ENCODE results near the gene ASPHD2.

The ASPHD2 gene

DNA sequence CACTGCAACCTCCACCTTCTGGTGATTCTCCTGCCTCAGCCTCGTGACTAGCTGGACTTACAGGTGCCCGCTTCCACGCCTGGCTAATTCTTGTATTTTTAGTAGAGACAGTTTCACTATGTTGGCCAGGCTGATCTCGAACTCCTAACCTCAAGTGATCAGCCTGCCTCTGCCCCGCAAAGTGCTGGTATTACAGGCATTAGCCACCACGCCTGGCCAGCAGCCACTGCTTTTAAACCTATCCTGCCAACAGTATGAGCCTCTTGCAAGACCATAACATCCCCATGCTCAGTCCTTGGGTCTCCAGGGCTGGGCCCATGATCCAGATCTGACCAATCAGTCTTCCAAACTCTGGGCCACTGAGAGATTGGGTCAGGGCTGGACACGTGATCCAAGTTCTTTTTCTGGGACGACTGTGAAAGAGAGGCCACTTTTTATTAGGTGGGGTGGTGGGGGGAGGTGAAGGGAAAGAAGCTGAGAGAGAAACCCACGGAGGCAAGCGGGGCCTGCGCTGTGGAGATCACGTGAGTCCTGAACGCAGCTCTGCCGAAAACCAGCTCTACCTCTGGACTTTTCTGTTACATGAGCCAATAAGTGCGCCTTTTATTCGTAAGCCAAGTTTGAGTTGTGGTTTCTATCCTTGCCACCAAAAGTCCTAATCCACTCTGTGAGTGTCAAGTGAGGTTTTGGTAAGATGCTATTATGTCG, 17.9 kb downstream of the ASPHD2 start:
- DNase-seq = no peak

DNA sequence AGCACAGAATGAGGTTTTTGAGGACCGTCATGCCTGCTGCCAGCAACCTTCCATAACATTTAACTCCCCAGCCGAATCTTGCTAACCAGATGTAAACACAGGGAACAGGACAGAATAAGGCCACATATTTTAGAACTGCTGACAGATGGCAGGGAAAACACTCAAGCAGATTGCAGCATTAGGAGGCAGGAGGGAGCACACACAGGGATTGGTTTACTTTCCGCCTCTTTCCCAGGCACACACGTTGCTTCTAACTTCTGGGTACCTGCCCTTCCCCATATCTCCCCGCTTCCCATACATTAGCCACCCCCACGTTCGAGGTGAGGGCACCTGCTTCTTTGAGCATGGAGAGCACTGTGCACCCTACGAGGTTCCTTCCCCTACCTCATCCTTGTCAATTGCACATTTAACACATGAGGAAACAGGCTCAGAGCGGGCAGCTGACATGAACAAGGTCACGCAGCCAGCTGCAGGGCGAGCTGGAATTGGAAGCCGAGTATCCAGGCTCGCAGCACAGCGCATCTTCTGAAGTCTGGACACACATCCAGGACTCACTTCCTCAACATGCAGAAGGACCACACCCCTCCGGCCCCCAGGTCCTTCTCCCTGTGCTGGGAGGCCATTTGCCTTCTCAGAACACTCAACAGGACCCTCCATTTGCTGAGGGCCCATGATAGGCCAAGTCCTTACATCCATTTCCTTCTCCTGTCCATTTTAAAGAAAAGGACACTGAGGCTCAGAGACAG, 18.7 kb downstream of the ASPHD2 start:
- DNase-seq = no peak

DNA sequence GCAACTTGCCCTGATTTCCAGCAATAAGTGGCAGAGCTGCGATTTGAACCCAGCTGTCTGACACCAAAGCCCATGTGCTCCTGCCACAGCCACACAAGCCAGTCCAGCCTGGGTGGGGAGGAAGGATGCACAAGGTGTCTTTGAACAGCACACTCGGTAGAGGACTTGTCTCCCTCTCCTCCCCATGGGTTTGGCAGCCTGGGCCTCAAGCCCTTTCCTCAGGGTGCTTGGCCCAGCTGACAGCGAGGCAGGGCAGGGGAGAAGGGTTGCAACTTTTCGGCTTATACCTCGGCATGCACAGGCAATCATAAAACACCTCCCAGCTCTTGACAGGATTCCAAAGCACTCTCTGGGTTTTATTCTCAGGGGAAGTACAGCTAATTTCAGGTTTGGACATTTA, 19.3 kb downstream of the ASPHD2 start:
- no peak for DNase-seq

DNA sequence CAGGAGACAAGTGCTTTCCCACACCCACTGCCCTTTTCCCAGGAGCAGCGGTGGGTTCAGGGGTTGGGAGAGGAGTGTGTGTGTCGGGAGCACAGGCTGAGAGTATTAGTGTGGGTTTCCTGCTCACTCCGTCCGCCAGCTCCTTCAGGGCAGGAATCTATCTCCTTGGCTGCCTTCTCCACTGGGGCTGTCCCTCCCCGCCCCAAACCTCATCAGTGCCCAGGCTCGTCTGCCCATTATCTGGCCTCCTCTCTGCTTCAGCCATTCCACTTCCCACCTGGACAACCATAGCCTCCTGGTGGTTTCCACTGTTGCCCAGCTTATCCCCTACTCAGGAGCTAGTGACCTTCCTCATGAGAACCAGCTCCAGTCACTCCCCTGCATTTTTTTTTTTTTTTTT, 19.9 kb downstream of the ASPHD2 start:
- no peak for DNase-seq

DNA sequence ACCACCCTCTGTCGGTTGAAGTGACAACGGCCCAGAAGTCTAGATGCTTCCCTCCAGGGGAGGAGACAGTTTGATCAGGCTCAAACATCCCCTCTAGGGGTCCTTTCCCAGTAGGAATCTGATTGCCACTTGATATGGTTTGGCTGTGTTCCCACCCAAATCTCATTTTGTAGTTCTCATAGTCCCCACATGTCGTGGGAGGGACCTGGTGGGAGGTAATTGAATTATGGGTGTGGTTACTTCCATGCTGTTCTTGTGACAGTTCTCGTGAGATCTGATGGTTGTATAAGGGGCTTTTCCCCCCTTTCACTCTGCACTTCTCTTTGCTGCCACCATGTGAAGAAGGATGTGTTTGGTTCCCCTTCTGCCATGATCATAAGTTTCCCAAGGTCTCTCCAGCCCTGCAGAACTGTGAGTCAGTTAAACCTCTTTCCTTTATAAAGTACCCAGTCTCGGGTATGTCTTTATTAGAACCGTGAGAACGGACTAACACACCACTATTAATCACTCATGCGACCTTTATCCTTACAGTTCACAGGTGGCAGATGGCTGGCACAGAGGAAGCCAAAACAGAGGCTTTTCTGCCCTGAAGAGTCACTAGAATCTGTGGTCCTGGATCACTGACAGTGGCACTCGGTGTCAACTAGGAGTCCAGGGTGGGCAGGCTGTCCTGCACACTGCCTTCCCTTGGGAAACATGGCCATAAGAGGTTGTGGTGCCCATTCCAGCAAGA, 21.6 kb downstream of the ASPHD2 start:
- no peak for DNase-seq

DNA sequence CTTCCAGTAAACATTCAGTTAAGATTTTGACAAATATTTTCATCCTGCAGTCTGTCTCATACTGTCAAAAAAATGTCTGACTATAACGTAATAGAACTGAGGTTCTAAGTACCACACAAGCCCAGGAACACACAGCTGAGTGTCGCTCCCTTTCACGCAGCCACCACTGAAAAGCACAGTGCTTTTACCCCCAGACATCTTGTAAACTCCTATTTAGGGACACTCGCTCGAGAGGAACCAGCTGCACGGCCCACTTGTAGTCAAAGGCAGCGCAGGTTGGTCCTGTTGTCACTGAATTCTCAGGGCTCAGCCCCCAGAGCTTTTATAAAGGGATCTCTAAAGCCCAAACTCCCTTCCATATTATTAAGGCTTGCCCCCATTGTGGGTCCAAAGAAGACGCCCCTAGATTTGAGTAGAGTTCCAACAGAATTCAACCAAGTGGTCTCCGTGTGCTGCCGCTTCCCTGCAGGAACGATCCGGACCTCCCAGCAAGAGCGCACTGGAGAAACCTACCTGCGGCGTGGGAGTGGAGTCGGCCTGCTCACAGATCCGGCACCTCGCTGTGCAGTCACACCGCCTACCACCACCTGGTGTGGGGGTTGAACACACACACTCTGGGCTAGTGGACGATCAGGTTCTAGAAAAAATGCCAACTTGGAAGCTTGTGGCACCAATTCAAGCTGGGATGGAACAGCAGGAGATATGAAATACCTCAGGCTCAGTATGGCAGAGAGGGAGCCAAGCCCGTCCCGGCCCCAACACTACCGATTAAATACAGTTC, 23.4 kb downstream of the ASPHD2 start:
- no peak for DNase-seq

GRCh38 chr22:26453216-26453615, 24.2 kb downstream of the ASPHD2 start:
- DNase-seq = no peak

- no peak for DNase-seq
These were observed 24.9 kb downstream of the ASPHD2 start for GRCh38 chr22:26453812-26454500.

- DNase-seq = no peak
These were observed 28.7 kb downstream of the ASPHD2 start for GRCh38 chr22:26457661-26458272.

DNA sequence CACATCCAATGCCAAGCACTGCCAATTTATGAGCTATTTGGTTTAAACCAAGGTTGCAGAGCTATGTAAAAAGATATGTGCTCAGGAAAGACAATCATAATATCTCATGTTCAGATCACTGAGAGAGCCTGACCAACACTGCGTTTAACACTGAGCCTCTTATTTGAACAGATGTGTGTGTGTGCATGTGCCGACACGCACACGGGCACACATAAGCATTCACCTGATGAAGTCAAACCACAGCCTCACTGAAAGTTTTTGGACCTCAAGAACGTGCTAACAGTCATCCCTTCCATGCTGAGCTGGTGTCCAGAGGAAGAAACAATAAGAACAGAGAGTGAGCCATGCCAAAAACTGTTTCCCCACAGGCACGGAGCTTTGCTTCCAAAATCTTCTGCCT, 31.1 kb downstream of the ASPHD2 start:
- DNase-seq = no peak

DNA sequence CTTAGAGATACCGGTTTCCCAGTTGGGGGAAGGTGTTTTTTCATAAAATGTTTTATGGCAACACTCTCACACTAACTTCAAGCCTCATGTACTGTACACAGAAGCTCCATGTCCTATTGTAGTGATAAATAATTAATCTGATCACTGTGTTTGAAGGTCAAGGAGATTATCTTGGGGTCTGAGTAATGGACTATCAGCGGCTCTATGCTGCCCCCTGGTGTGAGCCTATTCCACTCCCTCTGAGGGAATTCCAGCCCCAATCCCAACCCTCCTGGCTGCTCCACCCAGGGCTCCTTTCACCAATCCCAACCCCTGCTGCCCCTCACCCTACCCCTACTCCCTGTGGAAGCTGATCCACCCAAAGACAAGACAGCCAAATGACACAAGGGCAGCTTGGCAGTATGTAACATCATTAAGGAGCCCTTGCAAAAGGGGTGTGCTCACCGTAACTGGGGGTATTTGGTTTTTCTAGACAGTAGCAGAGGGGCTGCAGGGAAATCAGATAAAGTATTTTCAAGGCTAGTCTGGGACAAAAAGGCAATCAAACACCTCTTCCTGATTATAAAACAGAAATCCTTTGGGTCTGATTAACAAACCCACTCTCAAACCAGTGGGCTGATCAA, 32.2 kb downstream of the ASPHD2 start:
- peak; percentile 41 for DNase-seq

GRCh38 chr22:26462051-26462450, 33.0 kb downstream of the ASPHD2 start:
- DNase-seq = no peak

DNA sequence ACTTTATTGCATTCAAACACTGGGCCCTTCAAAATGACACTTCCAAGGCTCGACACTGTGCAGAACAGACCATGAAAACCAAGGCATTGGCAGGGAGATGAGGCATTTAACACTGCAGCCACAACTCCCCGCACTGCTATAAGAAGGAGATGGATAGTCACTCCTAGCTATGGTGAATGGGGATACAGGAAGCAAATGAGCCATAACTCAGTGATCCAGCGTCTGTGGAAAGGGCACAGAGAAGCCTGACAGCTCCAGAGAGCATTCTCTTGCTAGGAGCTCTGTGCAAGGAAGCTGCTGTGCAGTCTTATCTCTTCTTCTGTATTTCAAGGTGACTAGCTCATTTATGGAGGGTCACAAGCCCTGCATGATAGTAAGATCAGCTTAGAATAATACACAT, 33.6 kb downstream of the ASPHD2 start:
- no peak for DNase-seq

GRCh38 chr22:26463101-26463661, 34.1 kb downstream of the ASPHD2 start:
- DNase-seq = no peak

DNA sequence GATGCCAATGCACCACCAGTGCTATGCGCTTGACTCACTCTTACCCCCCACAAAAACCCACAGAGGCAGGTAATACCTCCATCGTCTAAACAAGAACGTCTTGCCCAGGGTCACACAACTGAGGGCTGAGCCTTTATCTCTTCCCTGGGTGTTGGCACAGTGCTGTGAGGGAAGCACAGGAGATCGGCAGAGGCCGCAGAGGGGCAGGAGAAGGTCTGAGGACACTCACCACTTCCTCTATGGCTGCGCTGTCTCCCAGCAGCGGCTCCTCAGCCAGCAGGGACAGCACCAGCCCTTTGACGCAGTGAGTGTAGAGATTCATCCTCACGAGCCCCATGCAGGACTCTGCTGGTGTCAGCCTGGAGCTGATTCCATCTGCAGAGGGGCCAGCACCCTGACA, 34.6 kb downstream of the ASPHD2 start:
- DNase-seq = no peak

DNA sequence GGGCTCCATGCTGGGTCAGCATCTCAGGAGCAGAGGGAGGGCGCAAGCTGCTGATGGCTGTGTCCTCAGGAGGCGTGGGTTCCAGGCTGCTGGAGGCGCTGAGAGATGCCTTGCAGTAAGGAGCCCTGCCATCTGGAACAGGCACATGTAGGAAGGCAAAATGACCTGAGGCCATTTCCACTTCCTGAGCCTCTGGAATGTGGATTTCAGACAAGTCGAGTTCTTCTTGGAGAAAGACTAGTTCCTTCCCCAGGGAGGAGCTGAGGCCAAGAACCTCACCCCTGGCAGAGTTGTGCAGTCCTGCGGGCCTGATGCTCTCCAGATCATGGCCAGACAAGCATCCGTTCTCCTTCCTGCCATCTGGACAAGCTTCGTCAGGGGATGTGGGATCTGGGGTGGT, 35.3 kb downstream of the ASPHD2 start:
- DNase-seq = no peak

DNA sequence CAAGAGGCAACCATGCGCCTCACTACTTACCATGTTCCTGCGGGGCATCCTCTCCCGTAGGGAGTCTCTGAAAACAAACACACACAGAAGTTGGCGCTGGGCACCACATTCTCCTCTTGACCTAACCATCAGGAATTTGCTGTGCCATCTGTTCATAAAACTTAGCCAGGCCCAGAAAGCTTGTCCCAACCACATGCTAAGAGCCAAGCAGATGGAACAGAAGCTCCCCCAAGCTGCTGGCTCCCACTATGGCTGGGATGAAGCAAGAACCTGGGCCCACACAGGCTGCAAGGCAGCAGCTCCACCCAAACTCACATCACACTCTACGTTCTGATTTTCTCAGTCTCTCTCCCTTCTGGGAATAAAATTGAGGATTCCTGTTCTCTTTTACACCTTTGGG, 37.1 kb downstream of the ASPHD2 start:
- DNase-seq = no peak

GRCh38 chr22:26470807-26471206, 41.7 kb downstream of the ASPHD2 start:
- no peak for DNase-seq

GRCh38 chr22:26471522-26471921, 42.5 kb downstream of the ASPHD2 start:
- peak; percentile 90 for DNase-seq

GRCh38 chr22:26474682-26475081, 45.6 kb downstream of the ASPHD2 start:
- DNase-seq = no peak

- DNase-seq = peak; percentile 84
These were observed 47.8 kb downstream of the ASPHD2 start for GRCh38 chr22:26476705-26477340.

Measured in fibroblast of skin of right biceps (primary cell).